Loucy (cell line): ENCODE measurements around the gene PRAMEF14.
"Not testable (repeated sequence)": the region's sequence is repeated elsewhere in the genome, so short reads cannot be mapped to it uniquely, and the experiment has no call there.

Experiments
- H2AFZ ChIP-seq: fragments of 200-600 bp; sonication (generic); 2 replicates; pipeline ENCODE4 v1.6.0; 2016; ENCODE audit warnings: antibody characterized with exemption, mild to moderate bottlenecking, low read length, moderate library complexity
- H3F3A ChIP-seq: fragments of 200-600 bp; 2 replicates; pipeline ENCODE4 v1.6.0; 2016; ENCODE audit warnings: antibody characterized with exemption, low read depth, mild to moderate bottlenecking
- H3K27me3 ChIP-seq: fragments of 200-600 bp; sonication (generic); 2 replicates; pipeline ENCODE4 v1.6.1; 2014; ENCODE audit warnings: low read length, mild to moderate bottlenecking; ENCODE audit not compliant: insufficient read depth, poor library complexity, severe bottlenecking
- H3K36me3 ChIP-seq: fragments of 200-600 bp; sonication (generic); 2 replicates; pipeline ENCODE4 v1.6.1; 2016; ENCODE audit warnings: low read length; ENCODE audit not compliant: insufficient read depth
- H3K4me1 ChIP-seq: fragments of 200-600 bp; sonication (generic); 2 replicates; pipeline ENCODE4 v1.5.1; 2014; ENCODE audit warnings: low read length, mild to moderate bottlenecking; ENCODE audit not compliant: insufficient read depth, poor library complexity, severe bottlenecking
- H3K4me2 ChIP-seq: fragments of 200-600 bp; sonication (generic); 2 replicates; pipeline ENCODE4 v1.6.0; 2014; ENCODE audit warnings: antibody characterized with exemption, low read length, low read depth, mild to moderate bottlenecking; ENCODE audit not compliant: poor library complexity, severe bottlenecking
- H3K4me3 ChIP-seq: fragments of 200-600 bp; sonication (generic); 2 replicates; pipeline ENCODE4 v1.5.1; 2014; ENCODE audit warnings: low read length, mild to moderate bottlenecking, mixed read lengths; ENCODE audit not compliant: poor library complexity, severe bottlenecking
- H3K79me2 ChIP-seq: fragments of 200-600 bp; sonication (generic); 2 replicates; pipeline ENCODE4 v1.6.1; 2014; ENCODE audit warnings: low read length; ENCODE audit not compliant: insufficient read depth
- H3K9ac ChIP-seq: fragments of 200-600 bp; sonication (generic); 2 replicates; pipeline ENCODE4 v1.6.0; 2014; ENCODE audit warnings: mild to moderate bottlenecking, low read depth, low read length, moderate library complexity; ENCODE audit not compliant: poor library complexity, severe bottlenecking
- H3K9me2 ChIP-seq: fragments of 200-600 bp; sonication (generic); replicated peaks from 2 replicates; pipeline ENCODE4 v1.6.1; 2016; ENCODE audit warnings: low read depth, low read length, mixed read lengths
- H3K9me3 ChIP-seq: fragments of 200-600 bp; sonication (generic); 2 replicates; pipeline ENCODE4 v1.6.1; 2014; ENCODE audit warnings: mild to moderate bottlenecking, antibody characterized with exemption, low read length, low read depth; ENCODE audit not compliant: insufficient read depth
- H4K20me1 ChIP-seq: fragments of 200-600 bp; sonication (generic); 2 replicates; pipeline ENCODE4 v1.6.0; 2014; ENCODE audit warnings: antibody characterized with exemption, low read length, mild to moderate bottlenecking; ENCODE audit not compliant: insufficient read depth, poor library complexity, severe bottlenecking

The PRAMEF14 gene

DNA sequence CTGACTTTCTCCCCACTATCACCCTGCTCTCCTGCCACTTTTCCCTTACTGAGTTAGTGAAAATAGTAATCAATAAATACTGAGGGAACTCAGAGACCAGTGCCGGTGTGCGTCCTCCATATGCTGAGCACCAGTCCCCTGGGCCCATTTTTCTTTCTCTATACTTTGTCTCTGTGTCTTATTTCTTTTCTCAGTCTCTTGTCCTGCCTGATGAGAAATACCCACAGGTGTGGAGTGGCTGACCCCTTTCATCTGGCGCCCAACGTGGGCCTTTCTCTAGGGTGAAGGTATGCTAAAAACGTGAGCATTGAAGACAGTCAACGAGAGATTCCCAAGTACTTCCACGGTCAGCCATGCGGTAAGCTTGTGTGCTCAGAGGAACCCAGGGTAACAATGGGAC is 6.5 kb upstream of the PRAMEF14 start:
- not testable (repeated sequence) for H3K4me3 ChIP-seq, H2AFZ ChIP-seq, H3K9me3 ChIP-seq

DNA sequence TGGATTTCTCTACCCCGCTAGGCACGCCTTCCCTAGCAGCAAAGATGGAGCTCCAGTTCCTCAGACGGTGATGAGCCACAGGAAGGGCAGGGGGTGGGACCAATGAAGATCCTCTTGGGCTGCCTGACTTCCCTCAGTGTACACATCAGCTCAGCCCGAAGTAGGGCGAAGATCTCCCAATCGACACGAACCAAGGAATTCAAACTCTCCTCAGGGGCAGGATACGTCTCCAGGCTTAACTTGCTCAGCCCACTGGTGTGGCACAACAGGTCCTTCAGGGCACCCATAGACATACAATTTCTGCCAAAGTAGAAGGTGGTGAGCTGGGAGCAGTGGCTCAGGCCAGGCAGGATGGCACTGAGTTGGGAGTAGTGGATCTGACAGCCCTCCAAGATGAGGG is 4.4 kb downstream of the PRAMEF14 start:
- not testable (repeated sequence) for H3K79me2 ChIP-seq, H4K20me1 ChIP-seq, H3K9me2 ChIP-seq, H3K4me3 ChIP-seq, H3K9ac ChIP-seq, H3K27me3 ChIP-seq, H3F3A ChIP-seq, H2AFZ ChIP-seq, H3K36me3 ChIP-seq, H3K4me2 ChIP-seq, H3K4me1 ChIP-seq, H3K9me3 ChIP-seq

More for the DNA sequence above, 6.5 kb upstream of the PRAMEF14 start:
- H3K27me3 ChIP-seq, H3K9me2 ChIP-seq, H3K36me3 ChIP-seq, H3K79me2 ChIP-seq, H3K4me2 ChIP-seq, H3F3A ChIP-seq, H3K4me1 ChIP-seq, H4K20me1 ChIP-seq, H3K9ac ChIP-seq: not testable (repeated sequence)

GRCh38 chr1:13315281-13315680 is 31.7 kb downstream of the PRAMEF14 start, which contains the start of gene PRAMEF15:
TSS of gene PRAMEF15 (plus strand) at chr1:13315581. CDS start at chr1:13318408, 2,827 bp downstream.
- H3K79me2 ChIP-seq, H3K9me3 ChIP-seq, H3K9ac ChIP-seq, H2AFZ ChIP-seq, H3F3A ChIP-seq, H3K4me3 ChIP-seq, H3K4me2 ChIP-seq, H3K27me3 ChIP-seq, H3K4me1 ChIP-seq, H3K36me3 ChIP-seq, H4K20me1 ChIP-seq, H3K9me2 ChIP-seq: not testable (repeated sequence)

GRCh38 chr1:13303239-13303638 is 43.7 kb downstream of the PRAMEF14 start, which contains the start of gene PRAMEF33:
TSS of gene PRAMEF33 (plus strand) at chr1:13303539. CDS start at chr1:13305955, 2,416 bp downstream.
- not testable (repeated sequence) for H3F3A ChIP-seq, H3K27me3 ChIP-seq, H4K20me1 ChIP-seq, H2AFZ ChIP-seq, H3K4me3 ChIP-seq, H3K79me2 ChIP-seq, H3K9me2 ChIP-seq, H3K9me3 ChIP-seq, H3K4me2 ChIP-seq, H3K9ac ChIP-seq, H3K4me1 ChIP-seq, H3K36me3 ChIP-seq

- H3K9me2 ChIP-seq, H3K79me2 ChIP-seq, H3K4me2 ChIP-seq, H3K9ac ChIP-seq, H4K20me1 ChIP-seq, H3F3A ChIP-seq, H3K36me3 ChIP-seq, H2AFZ ChIP-seq, H3K4me1 ChIP-seq, H3K27me3 ChIP-seq, H3K9me3 ChIP-seq, H3K4me3 ChIP-seq: not testable (repeated sequence)
These were observed 44.7 kb downstream of the PRAMEF14 start for GRCh38 chr1:13302197-13302596.

DNA sequence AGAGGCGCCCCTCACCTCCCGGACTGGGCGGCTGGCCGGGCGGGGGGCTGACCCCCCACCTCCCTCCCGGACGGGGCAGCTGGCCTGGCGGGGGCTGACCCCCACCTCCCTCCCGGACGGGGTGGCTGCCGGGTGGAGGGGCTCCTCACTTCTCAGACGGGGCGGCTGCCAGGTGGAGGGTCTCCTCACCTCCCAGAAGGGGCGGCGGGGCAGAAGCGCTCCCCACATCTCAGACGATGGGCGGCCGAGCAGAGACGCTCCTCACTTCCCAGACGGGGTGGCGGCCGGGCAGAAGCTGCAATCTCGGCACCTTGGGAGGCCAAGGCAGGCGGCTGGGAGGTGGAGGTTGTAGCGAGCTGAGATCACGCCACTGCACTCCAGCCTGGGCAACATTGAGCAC is 48.2 kb downstream of the PRAMEF14 start:
- H3K36me3 ChIP-seq, H4K20me1 ChIP-seq, H2AFZ ChIP-seq, H3K9me3 ChIP-seq, H3F3A ChIP-seq, H3K9me2 ChIP-seq, H3K4me2 ChIP-seq, H3K27me3 ChIP-seq, H3K79me2 ChIP-seq, H3K4me3 ChIP-seq, H3K4me1 ChIP-seq, H3K9ac ChIP-seq: not testable (repeated sequence)

DNA sequence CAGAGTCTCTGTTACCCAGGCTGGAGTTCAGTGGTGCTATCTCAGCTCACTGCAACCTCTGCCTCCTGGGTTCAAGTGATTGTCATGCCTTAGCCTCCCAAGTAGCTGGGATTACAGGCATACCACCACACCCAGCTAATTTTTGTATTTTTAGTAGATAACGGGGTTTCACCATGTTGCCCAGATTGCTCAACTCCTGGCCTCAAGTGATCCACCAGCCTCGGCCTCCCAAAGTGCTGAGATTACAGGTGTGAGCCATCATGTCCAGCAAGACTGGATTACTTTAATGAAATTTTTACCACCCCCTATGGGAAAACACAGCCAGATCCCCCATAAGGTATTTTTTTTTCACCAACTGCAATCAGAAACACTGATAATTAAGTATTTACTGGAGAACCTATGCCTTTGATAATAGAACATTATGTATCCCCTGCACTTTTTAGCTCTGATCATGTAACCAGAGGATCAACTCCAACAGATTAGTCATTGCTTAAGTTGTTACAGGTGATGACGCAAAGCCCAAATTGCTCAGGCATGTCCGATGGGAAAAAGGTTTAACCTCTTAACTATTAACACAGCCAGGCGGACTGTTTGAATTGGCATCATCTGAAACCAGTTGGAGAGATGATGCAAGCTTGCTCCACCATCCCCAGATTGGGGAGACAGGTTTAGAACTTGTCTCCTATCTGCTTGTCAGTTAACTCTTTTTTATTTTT is 49.6 kb downstream of the PRAMEF14 start:
- H4K20me1 ChIP-seq, H3F3A ChIP-seq, H3K9ac ChIP-seq, H3K4me3 ChIP-seq, H3K9me2 ChIP-seq, H2AFZ ChIP-seq, H3K9me3 ChIP-seq, H3K4me2 ChIP-seq, H3K79me2 ChIP-seq, H3K4me1 ChIP-seq, H3K36me3 ChIP-seq, H3K27me3 ChIP-seq: not testable (repeated sequence)
